Suppressor macrophage (primary cell): ENCODE data around the gene KCTD2.
"Not testable (repeated sequence)": the region's sequence is repeated elsewhere in the genome, so short reads cannot be mapped to it uniquely, and the experiment has no call there.

Source experiments
- DNase-seq, 4 experiments: peaks; one replicate each; pipeline ENCODE4 v3.0.0-alpha.2; 2020 to 2022

KCTD2 gene

GRCh38 chr17:75051941-75052340, 4.9 kb downstream of the KCTD2 start:
- DNase-seq: no peak

GRCh38 chr17:75059369-75060345, 12.6 kb downstream of the KCTD2 start:
- DNase-seq: peak; percentile 50 to 84 (median 76)

- no peak for DNase-seq
Observed at GRCh38 chr17:75060434-75061054, 13.5 kb downstream of the KCTD2 start.

- DNase-seq: no peak
Observed at GRCh38 chr17:75061055-75061438, 14.0 kb downstream of the KCTD2 start.

GRCh38 chr17:75061618-75062017, 14.6 kb downstream of the KCTD2 start:
- no peak for DNase-seq

GRCh38 chr17:75063201-75063600, 16.2 kb downstream of the KCTD2 start:
- DNase-seq: no peak

- DNase-seq: no peak
Observed at GRCh38 chr17:75063626-75064025, 16.6 kb downstream of the KCTD2 start.

- DNase-seq: no peak
Observed at GRCh38 chr17:75064040-75064439, 17.0 kb downstream of the KCTD2 start.

GRCh38 chr17:75064460-75064859, 17.4 kb downstream of the KCTD2 start:
- no peak for DNase-seq

GRCh38 chr17:75064867-75065561, 18.0 kb downstream of the KCTD2 start:
- no peak for DNase-seq

GRCh38 chr17:75065562-75066151, 18.6 kb downstream of the KCTD2 start:
- DNase-seq: peak; percentile 40 to 71 (median 56)

GRCh38 chr17:75067856-75068255, 20.8 kb downstream of the KCTD2 start:
- peak in 2 of 4 experiments; percentile 30 to 38 for DNase-seq

- DNase-seq: no peak
Observed at GRCh38 chr17:75068750-75069149, 21.7 kb downstream of the KCTD2 start.

- DNase-seq: peak in 3 of 4 experiments; percentile 27 to 52 (median 45)
Observed at GRCh38 chr17:75069783-75070182, 22.8 kb downstream of the KCTD2 start.

- DNase-seq: not testable (repeated sequence)
Observed at GRCh38 chr17:75071478-75072271, 24.6 kb downstream of the KCTD2 start.

- DNase-seq: not testable (repeated sequence)
Observed at GRCh38 chr17:75072909-75073308, 25.9 kb downstream of the KCTD2 start.

GRCh38 chr17:75073618-75074047, 26.6 kb downstream of the KCTD2 start:
- no peak for DNase-seq

GRCh38 chr17:75074532-75074931, 27.5 kb downstream of the KCTD2 start:
- peak in 2 of 4 experiments; percentile 46 to 55 for DNase-seq

- DNase-seq: peak; percentile 41 to 70 (median 62)
Observed at GRCh38 chr17:75075597-75076336, 28.7 kb downstream of the KCTD2 start.

- no peak for DNase-seq
Observed at GRCh38 chr17:75077072-75077495, 30.1 kb downstream of the KCTD2 start.
